Daoy (cell line): ENCODE measurements around the gene SLC25A17. TPM values are rescaled to one million over a fixed set of nuclear protein-coding genes. Genes with fewer than 3 reads are reported as not detected.
"Not testable (repeated sequence)": the region's sequence is repeated elsewhere in the genome, so short reads cannot be mapped to it uniquely, and the experiment has no call there.

ENCODE experiments used
- DNase-seq: peaks from one replicate; pipeline ENCODE4 v3.0.0-alpha.2; 2015; ENCODE audit warnings: low read depth
- total RNA-seq: library from RNA; depleted of rRNA; stranded (reverse); fragments of >200 nt; shearing (Covaris generic); gene quantifications from 2 replicates; pipeline ENCODE4 v1.2.3, GENCODE V29; 2014; rRNA removed

The SLC25A17 gene
- total RNA-seq = 37.1 and 39.6 TPM in 2 replicates

- peak; percentile 91 for DNase-seq
Measured at GRCh38 chr22:40818747-40819598, at the start of gene SLC25A17. TSS of gene SLC25A17 (minus strand) at chr22:40819346. CDS start at chr22:40819248, 98 bp downstream.

- not testable (repeated sequence) for DNase-seq
Measured at GRCh38 chr22:40868379-40868778, 49.2 kb upstream of the SLC25A17 start.

- DNase-seq = no peak
Measured at GRCh38 chr22:40867109-40867508, 48.0 kb upstream of the SLC25A17 start.

- no peak for DNase-seq
Measured at GRCh38 chr22:40862537-40862936, 43.4 kb upstream of the SLC25A17 start.

GRCh38 chr22:40862013-40862412 lies 42.9 kb upstream of the SLC25A17 start, which contains the start of gene DNAJB7:
TSS of gene DNAJB7 (minus strand) at chr22:40862113. CDS start at chr22:40861994, 119 bp downstream.
- no peak for DNase-seq

GRCh38 chr22:40857309-40857855 lies 38.2 kb upstream of the SLC25A17 start:
- DNase-seq = no peak

- DNase-seq = peak; percentile 96
Measured at GRCh38 chr22:40856513-40857308, 37.6 kb upstream of the SLC25A17 start, which contains the start of the genes ST13 and XPNPEP3. TSS of gene ST13 (minus strand) at chr22:40856639. CDS start at chr22:40856540, 99 bp downstream. TSS of gene XPNPEP3 (plus strand) at chr22:40857148. CDS start at chr22:40857182, 34 bp downstream.

- peak; percentile 30 for DNase-seq
Measured at GRCh38 chr22:40855979-40856512, 36.9 kb upstream of the SLC25A17 start.

GRCh38 chr22:40855071-40855978 lies 36.2 kb upstream of the SLC25A17 start:
- DNase-seq = peak; percentile 8

- DNase-seq = no peak
Measured at GRCh38 chr22:40853961-40854360, 34.8 kb upstream of the SLC25A17 start.

- no peak for DNase-seq
Measured at GRCh38 chr22:40853333-40853732, 34.2 kb upstream of the SLC25A17 start.

GRCh38 chr22:40845816-40846215 lies 26.7 kb upstream of the SLC25A17 start:
- not testable (repeated sequence) for DNase-seq

- no peak for DNase-seq
Measured at GRCh38 chr22:40844951-40845350, 25.8 kb upstream of the SLC25A17 start.

GRCh38 chr22:40838486-40838885 lies 19.3 kb upstream of the SLC25A17 start:
- no peak for DNase-seq

- no peak for DNase-seq
Measured at GRCh38 chr22:40834619-40835018, 15.5 kb upstream of the SLC25A17 start.

- no peak for DNase-seq
Measured at GRCh38 chr22:40829131-40829530, 10.0 kb upstream of the SLC25A17 start.

GRCh38 chr22:40826984-40827741 lies 8.0 kb upstream of the SLC25A17 start:
- no peak for DNase-seq

GRCh38 chr22:40826292-40826691 lies 7.1 kb upstream of the SLC25A17 start:
- DNase-seq = not testable (repeated sequence)

- DNase-seq = no peak
Measured at GRCh38 chr22:40823426-40823825, 4.3 kb upstream of the SLC25A17 start.

GRCh38 chr22:40819599-40820140 lies 524 bp upstream of the SLC25A17 start:
- DNase-seq = no peak
